ENCODE data around the gene PHOX2A. TPM values are rescaled to one million over a fixed set of nuclear protein-coding genes. Genes with fewer than 3 reads are reported as not detected.

PHOX2A gene
- total RNA-seq, 1 experiment from 2014 or later: 1.6 TPM

DNA sequence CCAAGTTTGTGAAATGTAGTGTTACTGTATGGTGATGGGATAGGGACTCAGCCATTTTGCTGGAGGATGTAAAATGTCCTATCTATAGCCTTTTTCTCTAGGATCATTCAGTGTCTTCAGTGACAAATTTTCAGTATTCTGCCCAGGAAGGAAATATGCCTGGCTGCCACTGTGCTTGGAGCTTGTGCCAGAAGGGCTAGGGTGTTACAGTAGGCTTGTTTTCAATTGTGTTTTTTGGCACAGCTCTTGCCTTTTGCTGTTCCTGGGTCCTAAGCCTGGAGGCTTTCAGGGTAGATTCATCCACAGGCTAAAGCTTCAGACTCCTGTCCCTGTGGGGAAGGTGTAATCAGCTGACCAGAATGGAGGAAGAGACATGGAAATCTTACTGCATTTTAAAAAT is 22.0 kb upstream of the PHOX2A start:
- CTCF ChIA-PET: interaction anchor here (0.7 to 1.7 kb wide), 3 partner anchors 165 to 189 kb away, joined by 3 to 7 read pairs (median 4); partner anchors contain the start of gene CLPB
- no peak overlapping the region for H3K4me3 Mint-ChIP-seq
- no peak for ATAC-seq
- H3K36me3 Mint-ChIP-seq: no peaks in the 10 kb centered on the region
- H3K27ac Mint-ChIP-seq: no peak overlapping the region
- POLR2A ChIA-PET: interaction anchor here (1.0 kb wide), 1 partner anchor 43 kb away, joined by 3 read pairs; no protein-coding TSS in a partner anchor
- H3K27me3 Mint-ChIP-seq (ENCODE audit: low read depth): no peaks in the 10 kb centered on the region; the same call in 1 of the 2 replicates
- H3K9me3 Mint-ChIP-seq: no peaks in the 10 kb centered on the region
- H3K4me1 Mint-ChIP-seq: peaks cover under 1% of the 10 kb centered on the region
- DNase-seq (ENCODE audit: low spot score): no peak
- TF ChIP-seq, protein P1, sequence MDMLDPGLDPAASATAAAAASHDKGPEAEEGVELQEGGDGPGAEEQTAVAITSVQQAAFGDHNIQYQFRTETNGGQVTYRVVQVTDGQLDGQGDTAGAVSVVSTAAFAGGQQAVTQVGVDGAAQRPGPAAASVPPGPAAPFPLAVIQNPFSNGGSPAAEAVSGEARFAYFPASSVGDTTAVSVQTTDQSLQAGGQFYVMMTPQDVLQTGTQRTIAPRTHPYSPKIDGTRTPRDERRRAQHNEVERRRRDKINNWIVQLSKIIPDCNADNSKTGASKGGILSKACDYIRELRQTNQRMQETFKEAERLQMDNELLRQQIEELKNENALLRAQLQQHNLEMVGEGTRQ (CRISPR knock-in tag; IDR thresholded peaks at IDR 0.05): no peak
- TF ChIP-seq, protein P2, sequence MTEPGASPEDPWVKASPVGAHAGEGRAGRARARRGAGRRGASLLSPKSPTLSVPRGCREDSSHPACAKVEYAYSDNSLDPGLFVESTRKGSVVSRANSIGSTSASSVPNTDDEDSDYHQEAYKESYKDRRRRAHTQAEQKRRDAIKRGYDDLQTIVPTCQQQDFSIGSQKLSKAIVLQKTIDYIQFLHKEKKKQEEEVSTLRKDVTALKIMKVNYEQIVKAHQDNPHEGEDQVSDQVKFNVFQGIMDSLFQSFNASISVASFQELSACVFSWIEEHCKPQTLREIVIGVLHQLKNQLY (CRISPR knock-in tag; IDR thresholded peaks at IDR 0.05): no peak
- TF ChIP-seq GRHL2 (CRISPR knock-in tag; IDR thresholded peaks at IDR 0.05; ENCODE audit: insufficient replicate concordance, severe bottlenecking): no peak
- TF ChIP-seq SOX15 (CRISPR knock-in tag; IDR thresholded peaks at IDR 0.05): no peak
- TF ChIP-seq, protein P3, sequence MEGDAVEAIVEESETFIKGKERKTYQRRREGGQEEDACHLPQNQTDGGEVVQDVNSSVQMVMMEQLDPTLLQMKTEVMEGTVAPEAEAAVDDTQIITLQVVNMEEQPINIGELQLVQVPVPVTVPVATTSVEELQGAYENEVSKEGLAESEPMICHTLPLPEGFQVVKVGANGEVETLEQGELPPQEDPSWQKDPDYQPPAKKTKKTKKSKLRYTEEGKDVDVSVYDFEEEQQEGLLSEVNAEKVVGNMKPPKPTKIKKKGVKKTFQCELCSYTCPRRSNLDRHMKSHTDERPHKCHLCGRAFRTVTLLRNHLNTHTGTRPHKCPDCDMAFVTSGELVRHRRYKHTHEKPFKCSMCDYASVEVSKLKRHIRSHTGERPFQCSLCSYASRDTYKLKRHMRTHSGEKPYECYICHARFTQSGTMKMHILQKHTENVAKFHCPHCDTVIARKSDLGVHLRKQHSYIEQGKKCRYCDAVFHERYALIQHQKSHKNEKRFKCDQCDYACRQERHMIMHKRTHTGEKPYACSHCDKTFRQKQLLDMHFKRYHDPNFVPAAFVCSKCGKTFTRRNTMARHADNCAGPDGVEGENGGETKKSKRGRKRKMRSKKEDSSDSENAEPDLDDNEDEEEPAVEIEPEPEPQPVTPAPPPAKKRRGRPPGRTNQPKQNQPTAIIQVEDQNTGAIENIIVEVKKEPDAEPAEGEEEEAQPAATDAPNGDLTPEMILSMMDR (IDR thresholded peaks at IDR 0.05): no peak
- no peak for TF ChIP-seq HMGA2 (CRISPR knock-in tag; IDR thresholded peaks at IDR 0.05)
- no peak for TF ChIP-seq ZNF416 (CRISPR knock-in tag; IDR thresholded peaks at IDR 0.05)
- TF ChIP-seq, protein P4, sequence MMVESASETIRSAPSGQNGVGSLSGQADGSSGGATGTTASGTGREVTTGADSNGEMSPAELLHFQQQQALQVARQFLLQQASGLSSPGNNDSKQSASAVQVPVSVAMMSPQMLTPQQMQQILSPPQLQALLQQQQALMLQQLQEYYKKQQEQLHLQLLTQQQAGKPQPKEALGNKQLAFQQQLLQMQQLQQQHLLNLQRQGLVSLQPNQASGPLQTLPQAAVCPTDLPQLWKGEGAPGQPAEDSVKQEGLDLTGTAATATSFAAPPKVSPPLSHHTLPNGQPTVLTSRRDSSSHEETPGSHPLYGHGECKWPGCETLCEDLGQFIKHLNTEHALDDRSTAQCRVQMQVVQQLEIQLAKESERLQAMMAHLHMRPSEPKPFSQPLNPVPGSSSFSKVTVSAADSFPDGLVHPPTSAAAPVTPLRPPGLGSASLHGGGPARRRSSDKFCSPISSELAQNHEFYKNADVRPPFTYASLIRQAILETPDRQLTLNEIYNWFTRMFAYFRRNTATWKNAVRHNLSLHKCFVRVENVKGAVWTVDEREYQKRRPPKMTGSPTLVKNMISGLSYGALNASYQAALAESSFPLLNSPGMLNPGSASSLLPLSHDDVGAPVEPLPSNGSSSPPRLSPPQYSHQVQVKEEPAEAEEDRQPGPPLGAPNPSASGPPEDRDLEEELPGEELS (CRISPR knock-in tag; IDR thresholded peaks at IDR 0.05): no peak
- TF ChIP-seq, protein P5, sequence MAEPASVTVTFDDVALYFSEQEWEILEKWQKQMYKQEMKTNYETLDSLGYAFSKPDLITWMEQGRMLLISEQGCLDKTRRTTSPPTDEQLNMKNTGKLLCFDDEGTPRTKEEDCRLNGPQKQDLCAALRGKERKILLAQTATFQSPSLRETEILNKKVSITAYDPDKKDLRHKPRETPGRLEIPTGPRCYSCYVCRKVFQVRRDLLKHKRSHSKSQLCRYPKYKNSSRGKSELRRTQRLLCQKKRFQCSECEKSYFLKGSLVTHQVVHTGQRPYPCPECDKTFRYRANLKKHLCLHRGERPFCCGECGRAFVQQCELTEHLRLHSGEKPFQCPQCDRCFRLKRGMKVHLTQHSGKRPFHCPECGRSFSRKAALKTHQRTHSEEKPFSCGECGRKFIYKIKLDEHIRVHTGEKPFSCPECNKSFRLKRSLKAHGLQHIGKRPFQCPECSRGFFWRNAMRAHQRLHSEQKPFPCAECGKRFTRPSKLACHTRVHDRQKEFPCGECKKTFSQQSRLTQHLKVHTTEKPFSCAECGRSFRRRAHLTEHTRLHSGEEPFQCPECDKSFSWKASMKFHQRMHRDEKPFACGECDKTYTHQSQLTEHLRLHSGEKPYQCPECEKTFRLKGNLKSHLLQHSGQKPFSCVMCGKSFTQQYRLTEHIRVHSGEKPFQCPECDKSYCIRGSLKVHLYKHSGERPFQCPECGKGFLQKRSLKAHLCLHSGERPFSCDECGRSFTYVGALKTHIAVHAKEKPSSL (CRISPR knock-in tag; conservative IDR thresholded peaks at IDR 0.05): no peak
- TF ChIP-seq, protein P6, sequence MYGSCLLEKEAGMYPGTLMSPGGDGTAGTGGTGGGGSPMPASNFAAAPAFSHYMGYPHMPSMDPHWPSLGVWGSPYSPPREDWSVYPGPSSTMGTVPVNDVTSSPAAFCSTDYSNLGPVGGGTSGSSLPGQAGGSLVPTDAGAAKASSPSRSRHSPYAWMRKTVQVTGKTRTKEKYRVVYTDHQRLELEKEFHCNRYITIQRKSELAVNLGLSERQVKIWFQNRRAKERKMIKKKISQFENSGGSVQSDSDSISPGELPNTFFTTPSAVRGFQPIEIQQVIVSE (CRISPR knock-in tag; IDR thresholded peaks at IDR 0.05; ENCODE audit: borderline replicate concordance): no peak
- no peak for TF ChIP-seq ZNF263 (CRISPR knock-in tag; IDR thresholded peaks at IDR 0.05; ENCODE audit: low read depth)
- TF ChIP-seq, protein P7, sequence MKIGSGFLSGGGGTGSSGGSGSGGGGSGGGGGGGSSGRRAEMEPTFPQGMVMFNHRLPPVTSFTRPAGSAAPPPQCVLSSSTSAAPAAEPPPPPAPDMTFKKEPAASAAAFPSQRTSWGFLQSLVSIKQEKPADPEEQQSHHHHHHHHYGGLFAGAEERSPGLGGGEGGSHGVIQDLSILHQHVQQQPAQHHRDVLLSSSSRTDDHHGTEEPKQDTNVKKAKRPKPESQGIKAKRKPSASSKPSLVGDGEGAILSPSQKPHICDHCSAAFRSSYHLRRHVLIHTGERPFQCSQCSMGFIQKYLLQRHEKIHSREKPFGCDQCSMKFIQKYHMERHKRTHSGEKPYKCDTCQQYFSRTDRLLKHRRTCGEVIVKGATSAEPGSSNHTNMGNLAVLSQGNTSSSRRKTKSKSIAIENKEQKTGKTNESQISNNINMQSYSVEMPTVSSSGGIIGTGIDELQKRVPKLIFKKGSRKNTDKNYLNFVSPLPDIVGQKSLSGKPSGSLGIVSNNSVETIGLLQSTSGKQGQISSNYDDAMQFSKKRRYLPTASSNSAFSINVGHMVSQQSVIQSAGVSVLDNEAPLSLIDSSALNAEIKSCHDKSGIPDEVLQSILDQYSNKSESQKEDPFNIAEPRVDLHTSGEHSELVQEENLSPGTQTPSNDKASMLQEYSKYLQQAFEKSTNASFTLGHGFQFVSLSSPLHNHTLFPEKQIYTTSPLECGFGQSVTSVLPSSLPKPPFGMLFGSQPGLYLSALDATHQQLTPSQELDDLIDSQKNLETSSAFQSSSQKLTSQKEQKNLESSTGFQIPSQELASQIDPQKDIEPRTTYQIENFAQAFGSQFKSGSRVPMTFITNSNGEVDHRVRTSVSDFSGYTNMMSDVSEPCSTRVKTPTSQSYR (CRISPR knock-in tag; IDR thresholded peaks at IDR 0.05): no peak
- no peak for TF ChIP-seq TEAD4 (CRISPR knock-in tag; IDR thresholded peaks at IDR 0.05)
- TF ChIP-seq, protein P8, sequence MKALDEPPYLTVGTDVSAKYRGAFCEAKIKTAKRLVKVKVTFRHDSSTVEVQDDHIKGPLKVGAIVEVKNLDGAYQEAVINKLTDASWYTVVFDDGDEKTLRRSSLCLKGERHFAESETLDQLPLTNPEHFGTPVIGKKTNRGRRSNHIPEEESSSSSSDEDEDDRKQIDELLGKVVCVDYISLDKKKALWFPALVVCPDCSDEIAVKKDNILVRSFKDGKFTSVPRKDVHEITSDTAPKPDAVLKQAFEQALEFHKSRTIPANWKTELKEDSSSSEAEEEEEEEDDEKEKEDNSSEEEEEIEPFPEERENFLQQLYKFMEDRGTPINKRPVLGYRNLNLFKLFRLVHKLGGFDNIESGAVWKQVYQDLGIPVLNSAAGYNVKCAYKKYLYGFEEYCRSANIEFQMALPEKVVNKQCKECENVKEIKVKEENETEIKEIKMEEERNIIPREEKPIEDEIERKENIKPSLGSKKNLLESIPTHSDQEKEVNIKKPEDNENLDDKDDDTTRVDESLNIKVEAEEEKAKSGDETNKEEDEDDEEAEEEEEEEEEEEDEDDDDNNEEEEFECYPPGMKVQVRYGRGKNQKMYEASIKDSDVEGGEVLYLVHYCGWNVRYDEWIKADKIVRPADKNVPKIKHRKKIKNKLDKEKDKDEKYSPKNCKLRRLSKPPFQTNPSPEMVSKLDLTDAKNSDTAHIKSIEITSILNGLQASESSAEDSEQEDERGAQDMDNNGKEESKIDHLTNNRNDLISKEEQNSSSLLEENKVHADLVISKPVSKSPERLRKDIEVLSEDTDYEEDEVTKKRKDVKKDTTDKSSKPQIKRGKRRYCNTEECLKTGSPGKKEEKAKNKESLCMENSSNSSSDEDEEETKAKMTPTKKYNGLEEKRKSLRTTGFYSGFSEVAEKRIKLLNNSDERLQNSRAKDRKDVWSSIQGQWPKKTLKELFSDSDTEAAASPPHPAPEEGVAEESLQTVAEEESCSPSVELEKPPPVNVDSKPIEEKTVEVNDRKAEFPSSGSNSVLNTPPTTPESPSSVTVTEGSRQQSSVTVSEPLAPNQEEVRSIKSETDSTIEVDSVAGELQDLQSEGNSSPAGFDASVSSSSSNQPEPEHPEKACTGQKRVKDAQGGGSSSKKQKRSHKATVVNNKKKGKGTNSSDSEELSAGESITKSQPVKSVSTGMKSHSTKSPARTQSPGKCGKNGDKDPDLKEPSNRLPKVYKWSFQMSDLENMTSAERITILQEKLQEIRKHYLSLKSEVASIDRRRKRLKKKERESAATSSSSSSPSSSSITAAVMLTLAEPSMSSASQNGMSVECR (CRISPR knock-in tag; IDR thresholded peaks at IDR 0.05; ENCODE audit: borderline replicate concordance): no peak
- no peak for TF ChIP-seq GTF2I (CRISPR knock-in tag; conservative IDR thresholded peaks at IDR 0.05)
- TF ChIP-seq, protein P9, sequence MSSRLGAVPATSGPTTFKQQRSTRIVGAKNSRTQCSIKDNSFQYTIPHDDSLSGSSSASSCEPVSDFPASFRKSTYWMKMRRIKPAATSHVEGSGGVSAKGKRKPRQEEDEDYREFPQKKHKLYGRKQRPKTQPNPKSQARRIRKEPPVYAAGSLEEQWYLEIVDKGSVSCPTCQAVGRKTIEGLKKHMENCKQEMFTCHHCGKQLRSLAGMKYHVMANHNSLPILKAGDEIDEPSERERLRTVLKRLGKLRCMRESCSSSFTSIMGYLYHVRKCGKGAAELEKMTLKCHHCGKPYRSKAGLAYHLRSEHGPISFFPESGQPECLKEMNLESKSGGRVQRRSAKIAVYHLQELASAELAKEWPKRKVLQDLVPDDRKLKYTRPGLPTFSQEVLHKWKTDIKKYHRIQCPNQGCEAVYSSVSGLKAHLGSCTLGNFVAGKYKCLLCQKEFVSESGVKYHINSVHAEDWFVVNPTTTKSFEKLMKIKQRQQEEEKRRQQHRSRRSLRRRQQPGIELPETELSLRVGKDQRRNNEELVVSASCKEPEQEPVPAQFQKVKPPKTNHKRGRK (CRISPR knock-in tag; IDR thresholded peaks at IDR 0.05; ENCODE audit: borderline replicate concordance): no peak
- no peak for TF ChIP-seq CREB1 (CRISPR knock-in tag; IDR thresholded peaks at IDR 0.05)

All from WTC11 (cell line).